GM12878 (cell line): ENCODE measurements around the gene RFWD3. TPM values are rescaled to one million over a fixed set of nuclear protein-coding genes. Genes with fewer than 3 reads are reported as not detected.

ENCODE experiments used
- BACH1 ChIP-seq: fragments of 450-650 bp; IDR thresholded peaks from 2 replicates; pipeline ENCODE4 v1.6.1; 2017; ENCODE audit warnings: mild to moderate bottlenecking, borderline replicate concordance
- CHD4 ChIP-seq: fragments of 200-600 bp; sonication (generic); IDR thresholded peaks from 2 replicates; pipeline ENCODE4 v1.6.1; 2016; ENCODE audit warnings: mild to moderate bottlenecking
- ESRRA ChIP-seq: IDR thresholded peaks from 2 replicates; pipeline ENCODE4 v1.6.1; 2012; ENCODE audit warnings: mild to moderate bottlenecking, low read length, improper control_type of control experiment
- ETV6 ChIP-seq, 2 experiments: fragments of 450-650 bp in 1 of 2; IDR thresholded peaks in 1 of 2; conservative IDR thresholded peaks in 1 of 2; 2 replicates each; pipeline ENCODE4 v1.6.1; 2014; ENCODE audit warnings: antibody characterized with exemption in 1 of 2, borderline replicate concordance in 1 of 2, low read depth in 1 of 2, mild to moderate bottlenecking in 1 of 2, moderate library complexity in 1 of 2
- FOXM1 ChIP-seq: IDR thresholded peaks from 2 replicates; pipeline ENCODE4 v1.6.1; 2012; ENCODE audit warnings: low read depth, mild to moderate bottlenecking, inconsistent platforms, low read length, moderate library complexity
- HDAC6 ChIP-seq: fragments of 200-600 bp; sonication (generic); IDR thresholded peaks from one replicate; pipeline ENCODE4 v1.8.0; 2017; ENCODE audit warnings: antibody characterized with exemption; ENCODE audit not compliant: unreplicated experiment
- JUNB ChIP-seq: IDR thresholded peaks from 2 replicates; pipeline ENCODE4 v1.6.1; 2016; ENCODE audit warnings: antibody characterized with exemption, mild to moderate bottlenecking
- POLR2AphosphoS2 ChIP-seq: IDR thresholded peaks from 2 replicates; pipeline ENCODE4 v1.6.1; 2011; ENCODE audit warnings: low read depth, mild to moderate bottlenecking, low read length, improper control_type of control experiment, moderate library complexity
- POLR2AphosphoS5 ChIP-seq: IDR thresholded peaks from 2 replicates; pipeline ENCODE4 v1.6.1; 2011; ENCODE audit warnings: mild to moderate bottlenecking, low read length, inconsistent platforms
- RAD21 ChIP-seq: IDR thresholded peaks from 2 replicates; pipeline ENCODE4 v1.6.1; 2011; ENCODE audit warnings: mild to moderate bottlenecking, low read depth, low read length, moderate library complexity; ENCODE audit not compliant: insufficient read depth
- RB1 ChIP-seq: fragments of 450-650 bp; formaldehyde crosslinking; IDR thresholded peaks from 2 replicates; pipeline ENCODE4 v1.6.1; 2017; ENCODE audit warnings: mild to moderate bottlenecking, borderline replicate concordance
- RCOR1 ChIP-seq: conservative IDR thresholded peaks from 2 replicates; pipeline ENCODE4 v1.6.1; 2012; ENCODE audit warnings: low read depth, low read length, improper control_type of control experiment
- SPI1 ChIP-seq: IDR thresholded peaks from 2 replicates; pipeline ENCODE4 v1.6.1; 2011; ENCODE audit warnings: low read depth, mild to moderate bottlenecking, low read length, moderate library complexity, borderline replicate concordance; ENCODE audit not compliant: insufficient read depth
- YBX1 ChIP-seq: fragments of 450-650 bp; IDR thresholded peaks from 2 replicates; pipeline ENCODE4 v1.6.1; 2016; ENCODE audit warnings: antibody characterized with exemption
- ZBED1 ChIP-seq: IDR thresholded peaks from 2 replicates; pipeline ENCODE4 v1.6.1; 2016; ENCODE audit warnings: borderline replicate concordance
- ZNF207 ChIP-seq: fragments of 450-650 bp; IDR thresholded peaks from 2 replicates; pipeline ENCODE4 v1.6.1; 2014; ENCODE audit warnings: antibody characterized with exemption, mild to moderate bottlenecking, borderline replicate concordance
- polyA plus RNA-seq, 11 experiments: library from polyadenylated mRNA; depleted of rRNA in 4 of 11; unstranded in 6 of 11; stranded (reverse) in 5 of 11; fragments of >200 nt; fragmentation: Nextera tagmentation in 4 of 11; fragmentation: Illumina TruSeq in 1 of 11; extraction: Ambion mirVana in 4 of 11; extraction: Trizol in 1 of 11; gene quantifications; 1 replicate in 1 of 11; 2 replicates in 10 of 11; pipeline versions ENCODE4 v1.2.1 to v1.2.3, GENCODE V29; 2011 to 2016; ENCODE audit warnings: inconsistent platforms in 2 of 11, missing spikeins in 2 of 11, low read depth in 1 of 11
- total RNA-seq, 4 experiments: library from RNA; depleted of rRNA in 3 of 4; stranded (reverse); fragments of >200 nt in 3 of 4; fragmentation: Illumina TruSeq in 1 of 4; extraction: Trizol in 1 of 4; gene quantifications; 2 replicates each; pipeline versions ENCODE4 v1.2.1 to v1.2.3, GENCODE V29; 2013 to 2021
- TF ChIP-seq, protein P1 (sequence below): IDR thresholded peaks from 2 replicates; pipeline ENCODE4 v1.6.1; 2011; ENCODE audit warnings: borderline replicate concordance, low read depth, mild to moderate bottlenecking, moderate library complexity, low read length; ENCODE audit not compliant: insufficient read depth, poor library complexity, severe bottlenecking
- TF ChIP-seq, protein P2 (sequence below): fragments of 450-650 bp; IDR thresholded peaks from 2 replicates; pipeline ENCODE4 v1.6.1; 2016; ENCODE audit warnings: mild to moderate bottlenecking
- TF ChIP-seq, protein P3 (sequence below): IDR thresholded peaks from 2 replicates; pipeline ENCODE4 v1.6.1; 2012; ENCODE audit warnings: low read depth, low read length, improper control_type of control experiment

RFWD3 gene
- total and polyA plus RNA-seq, 10 of the 15 experiments (the other 5 are each of a cell fraction or from before 2014, with no cell fraction given): 10.7 to 78.5 (median 51.2) TPM

DNA sequence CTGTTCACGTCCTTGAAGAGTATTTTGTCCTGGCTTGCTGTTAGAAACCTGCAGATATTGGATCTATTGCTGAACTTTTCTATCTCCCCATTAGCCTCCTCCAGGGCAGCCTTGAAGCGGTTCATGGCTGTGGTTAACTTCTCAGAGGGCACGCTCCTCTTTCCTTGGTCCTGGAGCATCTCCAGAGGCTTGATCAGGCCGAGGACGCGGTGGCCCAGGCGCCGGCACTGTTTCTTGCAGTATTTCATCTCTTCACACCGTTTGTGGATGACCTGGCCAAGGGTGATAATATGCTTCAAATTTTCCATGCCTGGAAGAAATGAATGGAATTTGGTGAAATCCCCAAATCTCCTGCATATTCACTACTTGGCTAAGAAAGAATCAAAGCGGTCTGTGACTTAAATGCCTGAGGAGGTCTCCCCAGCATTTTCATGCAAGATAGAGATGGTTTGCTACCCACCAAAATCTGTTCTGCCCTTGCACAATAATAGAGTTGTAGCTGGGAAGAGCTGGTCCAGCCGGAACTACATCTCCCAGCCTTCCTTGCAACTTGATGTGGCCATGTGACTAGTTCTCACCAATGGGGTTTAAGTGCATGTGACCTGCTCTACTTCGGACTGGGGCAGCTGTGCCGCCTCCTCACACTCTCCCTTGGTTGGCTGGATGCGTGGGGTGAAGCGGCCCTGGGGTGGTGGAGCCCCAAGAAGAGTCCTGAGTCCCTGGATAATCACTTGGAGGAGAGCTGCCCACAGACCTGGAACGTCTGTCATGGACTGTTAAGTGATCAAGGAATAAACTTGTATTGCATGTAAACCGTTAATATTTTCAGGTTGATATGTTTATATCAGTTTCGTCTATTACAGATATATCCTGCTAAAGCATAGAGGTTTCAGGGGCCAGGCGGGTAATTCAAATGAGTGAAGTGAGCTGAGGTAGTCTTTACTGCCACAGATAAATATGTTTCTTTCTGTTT lies 29.1 kb upstream of the RFWD3 start (continued):
- no peak for TF ChIP-seq POLR2AphosphoS2
- TF ChIP-seq BACH1: no peak
- TF ChIP-seq RAD21: no peak
- no peak for TF ChIP-seq RCOR1
- no peak for TF ChIP-seq ZNF207
- TF ChIP-seq ETV6 (conservative IDR thresholded peaks at IDR 0.05 in 1 of 2, IDR thresholded peaks at IDR 0.05 in 1 of 2; ENCODE audit: borderline replicate concordance in 1 of 2, low read depth in 1 of 2): no peak
- no peak for TF ChIP-seq ESRRA
- no peak for TF ChIP-seq JUNB
- TF ChIP-seq SPI1: no peak
- TF ChIP-seq FOXM1: no peak
- TF ChIP-seq, protein P1, sequence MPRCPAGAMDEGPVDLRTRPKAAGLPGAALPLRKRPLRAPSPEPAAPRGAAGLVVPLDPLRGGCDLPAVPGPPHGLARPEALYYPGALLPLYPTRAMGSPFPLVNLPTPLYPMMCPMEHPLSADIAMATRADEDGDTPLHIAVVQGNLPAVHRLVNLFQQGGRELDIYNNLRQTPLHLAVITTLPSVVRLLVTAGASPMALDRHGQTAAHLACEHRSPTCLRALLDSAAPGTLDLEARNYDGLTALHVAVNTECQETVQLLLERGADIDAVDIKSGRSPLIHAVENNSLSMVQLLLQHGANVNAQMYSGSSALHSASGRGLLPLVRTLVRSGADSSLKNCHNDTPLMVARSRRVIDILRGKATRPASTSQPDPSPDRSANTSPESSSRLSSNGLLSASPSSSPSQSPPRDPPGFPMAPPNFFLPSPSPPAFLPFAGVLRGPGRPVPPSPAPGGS: no peak
- no peak for TF ChIP-seq CHD4
- no peak for TF ChIP-seq RB1
- no peak for TF ChIP-seq YBX1
- TF ChIP-seq, protein P2, sequence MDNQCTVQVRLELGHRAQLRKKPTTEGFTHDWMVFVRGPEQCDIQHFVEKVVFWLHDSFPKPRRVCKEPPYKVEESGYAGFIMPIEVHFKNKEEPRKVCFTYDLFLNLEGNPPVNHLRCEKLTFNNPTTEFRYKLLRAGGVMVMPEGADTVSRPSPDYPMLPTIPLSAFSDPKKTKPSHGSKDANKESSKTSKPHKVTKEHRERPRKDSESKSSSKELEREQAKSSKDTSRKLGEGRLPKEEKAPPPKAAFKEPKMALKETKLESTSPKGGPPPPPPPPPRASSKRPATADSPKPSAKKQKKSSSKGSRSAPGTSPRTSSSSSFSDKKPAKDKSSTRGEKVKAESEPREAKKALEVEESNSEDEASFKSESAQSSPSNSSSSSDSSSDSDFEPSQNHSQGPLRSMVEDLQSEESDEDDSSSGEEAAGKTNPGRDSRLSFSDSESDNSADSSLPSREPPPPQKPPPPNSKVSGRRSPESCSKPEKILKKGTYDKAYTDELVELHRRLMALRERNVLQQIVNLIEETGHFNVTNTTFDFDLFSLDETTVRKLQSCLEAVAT: 0 out of 2 replicates have a peak, but pooled peaks have one; percentile 56
- peak; percentile 35; the same call in 1 of the 2 replicates for TF ChIP-seq POLR2AphosphoS5
- TF ChIP-seq ZBED1: no peak
- TF ChIP-seq, protein P3, sequence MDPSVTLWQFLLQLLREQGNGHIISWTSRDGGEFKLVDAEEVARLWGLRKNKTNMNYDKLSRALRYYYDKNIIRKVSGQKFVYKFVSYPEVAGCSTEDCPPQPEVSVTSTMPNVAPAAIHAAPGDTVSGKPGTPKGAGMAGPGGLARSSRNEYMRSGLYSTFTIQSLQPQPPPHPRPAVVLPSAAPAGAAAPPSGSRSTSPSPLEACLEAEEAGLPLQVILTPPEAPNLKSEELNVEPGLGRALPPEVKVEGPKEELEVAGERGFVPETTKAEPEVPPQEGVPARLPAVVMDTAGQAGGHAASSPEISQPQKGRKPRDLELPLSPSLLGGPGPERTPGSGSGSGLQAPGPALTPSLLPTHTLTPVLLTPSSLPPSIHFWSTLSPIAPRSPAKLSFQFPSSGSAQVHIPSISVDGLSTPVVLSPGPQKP: no peak
- no peak for TF ChIP-seq HDAC6
